ENCODE data around the gene SF3B5.
"Not testable (repeated sequence)": the region's sequence is repeated elsewhere in the genome, so short reads cannot be mapped to it uniquely, and the experiment has no call there.

SF3B5 gene

GRCh38 chr6:144064402-144065212 lies 30.8 kb downstream of the SF3B5 start:
- in situ Hi-C loops (cut with MboI; ENCODE audit: low sequenced_read_pairs): no loop called here

DNA sequence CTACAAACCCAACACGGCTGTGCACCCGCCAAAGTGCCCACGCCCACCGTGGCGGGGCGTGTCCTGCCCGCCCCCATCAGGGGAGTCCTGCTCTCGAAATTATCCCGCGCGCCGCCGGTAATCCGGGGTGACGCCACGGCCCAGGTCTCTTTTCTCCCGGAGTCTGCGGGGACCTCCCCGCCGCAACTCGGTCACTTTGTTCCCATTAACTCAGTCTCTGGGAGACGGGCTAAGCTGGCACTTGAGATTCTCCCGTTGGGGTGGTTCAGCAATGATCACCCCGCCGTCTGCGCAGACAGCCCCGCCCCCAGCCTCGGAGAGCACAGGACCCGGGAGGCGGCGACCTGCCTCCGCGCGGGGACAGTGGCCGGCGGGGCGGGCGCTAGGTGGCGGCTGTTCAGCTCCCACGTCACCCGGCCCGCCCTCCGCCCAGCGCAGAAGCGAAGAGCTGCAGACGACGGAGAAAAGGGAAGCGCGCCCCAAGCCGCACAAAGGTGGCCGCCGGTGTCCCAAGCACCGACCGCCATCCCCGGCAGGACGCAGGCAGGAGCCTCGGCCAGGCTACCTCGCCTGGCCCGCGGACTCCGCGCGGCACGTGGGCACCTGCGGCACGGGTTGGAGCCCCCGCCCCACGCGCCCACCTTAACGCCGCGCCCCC lies 31.5 kb downstream of the SF3B5 start:
- in situ Hi-C loops (cut with MboI; ENCODE audit: low sequenced_read_pairs): no loop called here

DNA sequence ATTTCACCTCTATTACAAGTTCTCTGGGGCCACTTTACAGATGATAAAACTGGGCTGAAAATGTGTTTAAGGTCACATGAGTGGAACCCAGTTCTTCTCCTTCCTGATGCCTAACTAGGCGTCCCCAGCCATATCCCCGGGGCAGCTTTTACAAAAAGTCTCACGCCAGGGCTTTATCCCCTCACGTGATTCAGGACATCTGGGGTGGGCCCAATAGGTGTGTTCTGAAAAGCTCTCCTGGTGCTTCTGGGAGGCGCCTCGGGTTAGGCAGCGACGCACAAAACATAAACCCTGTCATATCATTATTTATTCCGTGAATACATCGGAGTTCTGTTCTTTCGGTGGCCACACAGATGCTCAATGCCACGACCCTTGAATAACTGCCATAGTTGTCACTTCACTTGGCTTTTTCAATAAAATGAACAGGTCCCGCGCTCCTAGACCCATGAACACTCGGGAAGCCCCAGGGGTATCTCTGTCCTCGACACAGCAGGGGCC lies 32.1 kb downstream of the SF3B5 start:
- in situ Hi-C loops (cut with MboI; ENCODE audit: low sequenced_read_pairs): no loop called here

DNA sequence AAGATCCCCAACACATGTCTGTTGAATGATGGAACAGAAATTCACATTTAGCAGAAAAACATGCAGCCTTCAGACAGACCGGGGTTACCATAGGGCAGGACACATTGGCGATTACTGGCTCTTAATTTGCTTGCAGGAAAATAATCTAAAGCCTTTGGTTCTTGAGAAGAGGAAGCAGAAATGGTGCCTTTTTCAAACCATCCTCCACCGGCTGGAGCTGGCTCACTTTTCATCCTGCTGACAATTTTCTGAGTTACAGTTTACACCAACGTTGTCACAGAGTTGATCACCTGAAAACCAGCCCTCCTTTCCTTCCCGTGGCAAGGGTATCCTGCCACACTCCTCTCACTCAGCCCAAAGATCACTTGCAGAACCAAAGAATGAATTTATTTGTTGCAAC lies 32.6 kb downstream of the SF3B5 start:
- in situ Hi-C loops (cut with MboI; ENCODE audit: low sequenced_read_pairs): no loop called here

GRCh38 chr6:144059139-144059538 lies 36.2 kb downstream of the SF3B5 start:
- in situ Hi-C loops (cut with MboI; ENCODE audit: low sequenced_read_pairs): no loop called here

- in situ Hi-C loops (cut with MboI; ENCODE audit: low sequenced_read_pairs): no loop called here
Measured at GRCh38 chr6:144055121-144055931, 40.0 kb downstream of the SF3B5 start.

- in situ Hi-C loops (cut with MboI; ENCODE audit: low sequenced_read_pairs): no loop called here
Measured at GRCh38 chr6:144053601-144054000, 41.8 kb downstream of the SF3B5 start.

DNA sequence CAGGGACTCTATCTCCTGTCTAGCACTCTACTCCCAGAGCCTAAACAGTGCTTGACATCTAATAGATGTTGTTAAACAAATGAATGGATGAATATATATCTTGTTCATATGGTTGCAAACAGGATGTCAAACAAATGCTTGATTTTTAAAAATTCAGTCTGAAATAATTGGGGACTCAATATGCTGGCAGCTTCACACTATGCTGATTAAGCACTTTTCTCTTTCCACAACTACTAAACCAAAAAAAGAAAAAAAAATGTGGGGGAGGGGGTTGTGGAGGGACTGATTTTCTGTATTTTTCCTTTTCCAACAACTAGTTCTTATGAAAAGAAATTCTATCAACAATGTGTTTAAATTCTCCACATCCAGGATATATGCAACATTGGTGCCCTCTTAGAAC lies 42.9 kb downstream of the SF3B5 start:
- in situ Hi-C loops (cut with MboI; ENCODE audit: low sequenced_read_pairs): no loop called here

GRCh38 chr6:144049386-144049785 lies 46.0 kb downstream of the SF3B5 start:
- in situ Hi-C loops (cut with MboI; ENCODE audit: low sequenced_read_pairs): no loop called here

GRCh38 chr6:144047688-144048087 lies 47.7 kb downstream of the SF3B5 start:
- in situ Hi-C loops (cut with MboI; ENCODE audit: low sequenced_read_pairs): no loop called here

DNA sequence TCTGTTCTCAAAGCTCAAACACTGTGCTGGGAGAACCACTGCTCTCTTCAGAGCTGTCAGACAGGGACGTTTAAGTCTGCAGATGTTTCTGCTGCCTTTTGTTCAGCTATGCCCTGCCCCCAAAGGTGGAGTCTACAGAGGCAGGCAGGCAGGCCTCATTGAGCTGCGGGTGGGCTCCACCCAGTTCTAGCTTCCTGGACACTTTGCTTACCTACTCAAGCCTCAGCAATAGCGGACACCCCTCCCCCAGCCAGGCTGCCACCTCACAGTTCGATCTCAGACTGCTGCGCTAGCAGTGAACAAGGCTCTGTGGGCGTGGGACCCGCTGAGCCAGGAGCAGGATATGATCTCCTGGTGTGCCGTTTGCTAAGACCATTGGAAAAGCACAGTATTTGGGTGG lies 48.7 kb downstream of the SF3B5 start:
- in situ Hi-C loops (cut with MboI; ENCODE audit: low sequenced_read_pairs): not testable (repeated sequence)

DNA sequence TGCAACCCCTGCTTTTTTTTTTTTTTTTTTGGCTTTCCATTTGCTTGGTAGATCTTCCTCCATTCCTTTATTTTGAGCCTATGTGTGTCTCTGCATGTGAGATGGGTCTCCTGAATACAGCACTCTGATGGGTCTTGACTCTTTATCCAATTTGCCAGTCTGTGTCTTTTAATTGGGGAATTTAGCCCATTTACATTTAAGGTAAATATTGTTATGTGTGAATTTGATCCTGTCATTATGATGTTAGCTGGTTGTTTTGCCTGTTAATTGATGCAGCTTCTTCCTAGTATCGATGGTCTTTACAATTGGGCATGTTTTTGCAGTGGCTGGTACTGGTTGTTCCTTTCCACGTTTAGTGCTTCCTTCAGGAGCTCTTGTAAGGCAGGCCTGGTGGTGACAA lies 50.4 kb downstream of the SF3B5 start:
- in situ Hi-C loops (cut with MboI; ENCODE audit: low sequenced_read_pairs): not testable (repeated sequence)
